ENCODE data around the gene CD14. TPM values are rescaled to one million over a fixed set of nuclear protein-coding genes. Genes with fewer than 3 reads are reported as not detected.

The CD14 gene
- total and polyA plus RNA-seq, 4 donors, result 34.9 to 205 (median 109) TPM

Small RNA genes lying within 50 kb of the gene (microRNA-seq; reads per million reads assigned to microRNA genes)
- gene MIR3655, result 0 to 0.99 reads per million in 2 donors

Other genes starting within 250 kb of the CD14 start
- gene ANKHD1, start 231.3 kb downstream of the CD14 start, total RNA-seq, result 100 to 1,000 TPM; 112 to 138 TPM
- gene ANKHD1, start 231.3 kb downstream of the CD14 start, polyA plus RNA-seq, result 10 to 100 TPM; 17.0 to 77.2 TPM
- gene EIF4EBP3, start 85.5 kb downstream of the CD14 start, total RNA-seq, result 10 to 100 TPM in 1 of 2 donors, 1 to 10 TPM in 1; 5.4 to 14.2 TPM
- gene EIF4EBP3, start 85.5 kb downstream of the CD14 start, polyA plus RNA-seq, result 10 to 100 TPM; 27.8 to 37.5 TPM
- 10 to 100 TPM; 23.7 to 32.5 TPM for gene SRA1, start 75.7 kb downstream of the CD14 start, total RNA-seq
- gene SRA1, start 75.7 kb downstream of the CD14 start, polyA plus RNA-seq, result 10 to 100 TPM; 23.2 to 49.6 TPM
- 10 to 100 TPM; 32.9 to 48.3 TPM for gene APBB3, start 68.6 kb downstream of the CD14 start, total RNA-seq
- gene APBB3, start 68.6 kb downstream of the CD14 start, polyA plus RNA-seq, result 10 to 100 TPM; 10.9 to 66.9 TPM
- 10 to 100 TPM; 38.9 to 43.4 TPM for gene SLC35A4, start 68.3 kb downstream of the CD14 start, total RNA-seq
- gene SLC35A4, start 68.3 kb downstream of the CD14 start, polyA plus RNA-seq, result 10 to 100 TPM; 24.9 to 25.5 TPM
- gene TMCO6, start 6.3 kb upstream of the CD14 start, total RNA-seq, result 10 to 100 TPM in 1 of 2 donors, 1 to 10 TPM in 1; 8.6 to 11.9 TPM
- gene TMCO6, start 6.3 kb upstream of the CD14 start, polyA plus RNA-seq, result 1 to 10 TPM; 2.9 to 9.4 TPM
- gene NDUFA2, start 14.5 kb upstream of the CD14 start, total RNA-seq, result 10 to 100 TPM; 32.1 to 35.0 TPM
- gene NDUFA2, start 14.5 kb upstream of the CD14 start, polyA plus RNA-seq, result 100 to 1,000 TPM; 114 to 198 TPM
- gene IK, start 14.7 kb upstream of the CD14 start, total RNA-seq, result 10 to 100 TPM; 78.4 to 79.1 TPM
- gene IK, start 14.7 kb upstream of the CD14 start, polyA plus RNA-seq, result 100 to 1,000 TPM in 1 of 2 donors, 10 to 100 TPM in 1; 90.3 to 104 TPM
- 10 to 100 TPM; 18.5 to 21.3 TPM for gene WDR55, start 31.7 kb upstream of the CD14 start, total RNA-seq
- 10 to 100 TPM in 1 of 2 donors, 1 to 10 TPM in 1; 9.5 to 22.0 TPM for gene WDR55, start 31.7 kb upstream of the CD14 start, polyA plus RNA-seq
- gene DND1, start 40.4 kb upstream of the CD14 start, total RNA-seq, result 1 to 10 TPM in 1 of 2 donors, under 1 TPM in 1; 0.84 to 1.3 TPM
- gene DND1, start 40.4 kb upstream of the CD14 start, polyA plus RNA-seq, result 1 to 10 TPM in 1 of 2 donors, not detected in 1; 2.1 TPM
- gene HARS1, start 58.2 kb upstream of the CD14 start, total RNA-seq, result 10 to 100 TPM; 48.6 to 49.3 TPM
- gene HARS1, start 58.2 kb upstream of the CD14 start, polyA plus RNA-seq, result 10 to 100 TPM; 35.1 to 74.6 TPM
- 10 to 100 TPM; 21.3 to 33.0 TPM for gene HARS2, start 58.3 kb upstream of the CD14 start, total RNA-seq
- 10 to 100 TPM; 14.4 to 27.6 TPM for gene HARS2, start 58.3 kb upstream of the CD14 start, polyA plus RNA-seq
- gene ZMAT2, start 67.3 kb upstream of the CD14 start, total RNA-seq, result 10 to 100 TPM; 39.0 to 41.4 TPM
- 100 to 1,000 TPM in 1 of 2 donors, 10 to 100 TPM in 1; 70.6 to 143 TPM for gene ZMAT2, start 67.3 kb upstream of the CD14 start, polyA plus RNA-seq
- gene PCDHA1, start 153.0 kb upstream of the CD14 start, total RNA-seq, result not detected
- gene PCDHA1, start 153.0 kb upstream of the CD14 start, polyA plus RNA-seq, result not detected
- under 1 TPM; 0.13 to 0.24 TPM for gene PCDHA2, start 161.7 kb upstream of the CD14 start, total RNA-seq
- not detected for gene PCDHA2, start 161.7 kb upstream of the CD14 start, polyA plus RNA-seq
- gene PCDHA3, start 167.9 kb upstream of the CD14 start, total RNA-seq, result under 1 TPM; 0.33 to 0.36 TPM
- under 1 TPM; 0.25 to 0.38 TPM for gene PCDHA3, start 167.9 kb upstream of the CD14 start, polyA plus RNA-seq
- under 1 TPM; 0.78 to 0.90 TPM for gene PCDHA4, start 173.9 kb upstream of the CD14 start, total RNA-seq
- gene PCDHA4, start 173.9 kb upstream of the CD14 start, polyA plus RNA-seq, result under 1 TPM in 1 of 2 donors, not detected in 1; 0.05 TPM
- under 1 TPM; 0.24 to 0.26 TPM for gene PCDHA5, start 188.4 kb upstream of the CD14 start, total RNA-seq
- under 1 TPM in 1 of 2 donors, not detected in 1; 0.08 TPM for gene PCDHA5, start 188.4 kb upstream of the CD14 start, polyA plus RNA-seq
- gene PCDHA6, start 194.8 kb upstream of the CD14 start, total RNA-seq, result under 1 TPM; 0.36 to 0.45 TPM
- gene PCDHA6, start 194.8 kb upstream of the CD14 start, polyA plus RNA-seq, result under 1 TPM in 1 of 2 donors, not detected in 1; 0.64 TPM
- under 1 TPM; 0.32 to 0.57 TPM for gene PCDHA7, start 201.1 kb upstream of the CD14 start, total RNA-seq
- under 1 TPM in 1 of 2 donors, not detected in 1; 0.13 TPM for gene PCDHA7, start 201.1 kb upstream of the CD14 start, polyA plus RNA-seq
- under 1 TPM; 0.16 to 0.36 TPM for gene PCDHA8, start 208.0 kb upstream of the CD14 start, total RNA-seq
- not detected for gene PCDHA8, start 208.0 kb upstream of the CD14 start, polyA plus RNA-seq
- under 1 TPM; 0.13 to 0.36 TPM for gene PCDHA9, start 215.2 kb upstream of the CD14 start, total RNA-seq
- gene PCDHA9, start 215.2 kb upstream of the CD14 start, polyA plus RNA-seq, result not detected
- gene PCDHA10, start 222.7 kb upstream of the CD14 start, total RNA-seq, result under 1 TPM; 0.65 to 0.69 TPM
- under 1 TPM in 1 of 2 donors, not detected in 1; 0.03 TPM for gene PCDHA10, start 222.7 kb upstream of the CD14 start, polyA plus RNA-seq
- gene PCDHA11, start 235.8 kb upstream of the CD14 start, total RNA-seq, result under 1 TPM; 0.19 to 0.27 TPM
- not detected for gene PCDHA11, start 235.8 kb upstream of the CD14 start, polyA plus RNA-seq
- under 1 TPM in 1 of 2 donors, not detected in 1; 0.57 TPM for gene PCDHA12, start 242.1 kb upstream of the CD14 start, total RNA-seq
- under 1 TPM in 1 of 2 donors, not detected in 1; 0.05 TPM for gene PCDHA12, start 242.1 kb upstream of the CD14 start, polyA plus RNA-seq
- gene PCDHA13, start 248.9 kb upstream of the CD14 start, total RNA-seq, result under 1 TPM; 0.15 to 0.16 TPM
- not detected for gene PCDHA13, start 248.9 kb upstream of the CD14 start, polyA plus RNA-seq

Measured in aorta (tissue), 4 donors.